PC-9 (cell line): ENCODE measurements around the gene UCHL3. TPM values are rescaled to one million over a fixed set of nuclear protein-coding genes. Genes with fewer than 3 reads are reported as not detected.

Source experiments
- BruUV-seq: library from RNA; stranded (reverse); fragments of 400-500 nt; replicated peaks from 2 replicates; lab custom pipeline; 2021; lab: Mats Ljungman, UMichigan
- CTCF ChIA-PET: fragments of 300-600 bp; sonication (Branson Sonifier 250); formaldehyde crosslinking; loops from one replicate; lab custom pipeline; 2022; ENCODE audit warnings: antibody characterized with exemption; lab: Charles Lee
- POLR2A ChIA-PET: fragments of 300-600 bp; sonication (Branson Sonifier 250); formaldehyde crosslinking; loops from one replicate; lab custom pipeline; 2022; ENCODE audit warnings: antibody characterized with exemption; ENCODE audit not compliant: unreplicated experiment; lab: Charles Lee
- DNase-seq, 2 experiments: peaks; one replicate each; pipeline versions ENCODE4 v3.0.0 to v3.0.0-alpha.2; 2015 to 2022; ENCODE audit warnings: mixed read lengths in 1 of 2
- H2AFZ ChIP-seq: fragments of 200-600 bp; sonication (generic); 2 replicates; pipeline ENCODE4 v1.8.1; 2017; ENCODE audit warnings: antibody characterized with exemption
- H3F3A ChIP-seq: fragments of 200-600 bp; sonication (generic); 2 replicates; pipeline ENCODE4 v1.8.1; 2017; ENCODE audit warnings: antibody characterized with exemption, mild to moderate bottlenecking, low read depth; ENCODE audit not compliant: insufficient read depth
- H3K27ac ChIP-seq: fragments of 200-600 bp; sonication (generic); 2 replicates; pipeline ENCODE4 v1.6.1; 2016; ENCODE audit warnings: mixed run types
- H3K27me3 ChIP-seq: fragments of 200-600 bp; sonication (generic); 2 replicates; pipeline ENCODE4 v1.6.1; 2016; ENCODE audit warnings: low read depth, mixed run types; ENCODE audit not compliant: insufficient read depth
- H3K36me3 ChIP-seq: fragments of 200-600 bp; sonication (generic); 2 replicates; pipeline ENCODE4 v1.6.1; 2016; ENCODE audit warnings: low read depth, mixed run types
- H3K4me1 ChIP-seq: fragments of 200-600 bp; sonication (generic); replicated peaks from 2 replicates; pipeline ENCODE4 v1.6.1; 2016; ENCODE audit warnings: mixed run types; ENCODE audit not compliant: insufficient read depth
- H3K4me2 ChIP-seq: fragments of 200-600 bp; sonication (generic); 2 replicates; pipeline ENCODE4 v1.6.1; 2017; ENCODE audit warnings: mixed run types
- H3K4me3 ChIP-seq: fragments of 200-600 bp; sonication (generic); 2 replicates; pipeline ENCODE4 v1.6.1; 2016; ENCODE audit warnings: mixed run types
- H3K79me2 ChIP-seq: fragments of 200-600 bp; sonication (generic); 2 replicates; pipeline ENCODE4 v1.6.1; 2017; ENCODE audit warnings: low read depth, mixed run types
- H3K9me2 ChIP-seq: fragments of 200-600 bp; sonication (generic); 2 replicates; pipeline ENCODE4 v1.8.1; 2017; ENCODE audit warnings: mild to moderate bottlenecking; ENCODE audit not compliant: insufficient read depth
- H3K9me3 ChIP-seq: fragments of 200-600 bp; sonication (generic); 2 replicates; pipeline ENCODE4 v1.8.1; 2016; ENCODE audit warnings: low read depth; ENCODE audit not compliant: insufficient read depth
- H4K20me1 ChIP-seq: fragments of 200-600 bp; sonication (generic); 2 replicates; pipeline ENCODE4 v1.8.1; 2017; ENCODE audit not compliant: insufficient read depth
- CTCF ChIP-seq: fragments of 200-600 bp; sonication (generic); conservative IDR thresholded peaks from 2 replicates; pipeline ENCODE4 v1.6.1; 2017; ENCODE audit warnings: mixed run types, antibody characterized with exemption, mild to moderate bottlenecking, moderate library complexity
- EZH2 ChIP-seq: fragments of 200-600 bp; sonication (generic); IDR thresholded peaks from 2 replicates; pipeline ENCODE4 v1.8.0; 2017; ENCODE audit warnings: antibody characterized with exemption, low read depth
- intact Hi-C: fragments of 100-400 bp; cut with micrococcal nuclease; formaldehyde crosslinking; loops from one replicate; pipeline ENCODE4 v1.10.0; 2022; ENCODE audit not compliant: unreplicated experiment
- total RNA-seq: library from RNA; stranded (reverse); gene quantifications from 2 replicates; pipeline ENCODE4 v1.2.3, GENCODE V29; 2021

The UCHL3 gene
- total RNA-seq, 1 experiment from 2014 or later = 54.9 TPM

- no TSS peak for BruUV-seq
Observed at GRCh38 chr13:75507027-75508001, 42.3 kb upstream of the UCHL3 start.

GRCh38 chr13:75508002-75508548 lies 41.5 kb upstream of the UCHL3 start:
- POLR2A ChIA-PET = no interaction called here
- intact Hi-C loops = no loop called here

More at GRCh38 chr13:75507027-75508001, 42.3 kb upstream of the UCHL3 start:
- intact Hi-C loops = no loop called here
- Histone ChIP-seq H4K20me1 (no peaks in the 10 kb centered on the region), H3K27ac (no peak overlapping the region), H3K9me3 (no peaks in the 10 kb centered on the region), H2AFZ (no peak overlapping the region), H3F3A (no peaks in the 10 kb centered on the region), H3K4me3 (no peak overlapping the region), H3K79me2 (no peaks in the 10 kb centered on the region), H3K4me2 (no peak overlapping the region), H3K9me2 (no peaks in the 10 kb centered on the region), H3K4me1 (peaks cover 10% of the 10 kb centered on the region; the same call in 1 of the 2 replicates), H3K27me3 (no peaks in the 10 kb centered on the region), H3K36me3 (no peaks in the 10 kb centered on the region)
- POLR2A ChIA-PET = no interaction called here
- CTCF ChIA-PET = no interaction called here
- TF ChIP-seq EZH2 (no peak), CTCF (no peak)
- DNase-seq = no peak

More at GRCh38 chr13:75508002-75508548, 41.5 kb upstream of the UCHL3 start:
- Histone ChIP-seq H3K36me3 (no peaks in the 10 kb centered on the region), H3K9me3 (no peaks in the 10 kb centered on the region), H2AFZ (no peak overlapping the region), H3K79me2 (no peaks in the 10 kb centered on the region), H3K4me2 (no peak overlapping the region), H3K4me3 (no peak overlapping the region), H3K27me3 (no peaks in the 10 kb centered on the region), H3K27ac (no peak overlapping the region), H3K4me1 (peaks cover 10% of the 10 kb centered on the region; the same call in 1 of the 2 replicates), H3K9me2 (no peaks in the 10 kb centered on the region), H4K20me1 (no peaks in the 10 kb centered on the region), H3F3A (no peaks in the 10 kb centered on the region)
- no TSS peak for BruUV-seq
- no peak for DNase-seq
- CTCF ChIA-PET = no interaction called here
- TF ChIP-seq EZH2 (no peak), CTCF (no peak)
